ENCODE results near the gene PDZK1IP1. TPM values are rescaled to one million over a fixed set of nuclear protein-coding genes. Genes with fewer than 3 reads are reported as not detected.

Gene PDZK1IP1
- total RNA-seq, result not detected

- ChIA-PET CTCF (interaction anchor here (1.2 kb wide), 1 partner anchor 11 kb away, joined by 5 read pairs; no protein-coding TSS in a partner anchor), POLR2A (interaction anchor here (0.5 kb wide), 1 partner anchor 429 kb away, joined by 4 read pairs; no protein-coding TSS in a partner anchor)
These were observed at the start of gene PDZK1IP1 for GRCh38 chr1:47189844-47190508. Gene PDZK1IP1 (minus strand): TSS chr1:47190036. CDS start chr1:47189932, 104 bp downstream.

- CTCF ChIA-PET, result no interaction called here
- POLR2A ChIA-PET, result no interaction called here
These were observed 49.2 kb upstream of the PDZK1IP1 start for GRCh38 chr1:47238935-47239592.

GRCh38 chr1:47235806-47236205 is 46.0 kb upstream of the PDZK1IP1 start:
- POLR2A ChIA-PET, result no interaction called here
- CTCF ChIA-PET, result no interaction called here

- ChIA-PET CTCF (no interaction called here), POLR2A (no interaction called here)
These were observed 45.4 kb upstream of the PDZK1IP1 start for GRCh38 chr1:47235241-47235681.

- ChIA-PET CTCF (interaction anchor here (1.7 kb wide), 1 partner anchor 40 kb away, joined by 5 read pairs; no protein-coding TSS in a partner anchor), POLR2A (no interaction called here)
These were observed 43.4 kb upstream of the PDZK1IP1 start for GRCh38 chr1:47233186-47233585.

- ChIA-PET POLR2A (no interaction called here), CTCF (interaction anchor here (1.7 kb wide), 1 partner anchor 39 kb away, joined by 5 read pairs; no protein-coding TSS in a partner anchor)
These were observed 42.5 kb upstream of the PDZK1IP1 start, which contains the start of gene TAL1 for GRCh38 chr1:47232187-47232874. Gene TAL1 (minus strand): TSS chr1:47232225. CDS start chr1:47225888, 6,337 bp downstream.

- CTCF ChIA-PET, result interaction anchor here (1.7 kb wide), 1 partner anchor 38 kb away, joined by 5 read pairs; no protein-coding TSS in a partner anchor
- POLR2A ChIA-PET, result no interaction called here
These were observed 41.7 kb upstream of the PDZK1IP1 start for GRCh38 chr1:47231301-47232186.

- CTCF ChIA-PET, result no interaction called here
- POLR2A ChIA-PET, result no interaction called here
These were observed 41.0 kb upstream of the PDZK1IP1 start for GRCh38 chr1:47230692-47231300.

GRCh38 chr1:47229886-47230691 is 40.3 kb upstream of the PDZK1IP1 start:
- CTCF ChIA-PET, result no interaction called here
- POLR2A ChIA-PET, result no interaction called here

GRCh38 chr1:47229031-47229885 is 39.4 kb upstream of the PDZK1IP1 start:
- CTCF ChIA-PET, result no interaction called here
- POLR2A ChIA-PET, result no interaction called here

GRCh38 chr1:47228644-47229030 is 38.8 kb upstream of the PDZK1IP1 start:
- ChIA-PET CTCF (no interaction called here), POLR2A (no interaction called here)

GRCh38 chr1:47227341-47228232 is 37.8 kb upstream of the PDZK1IP1 start:
- CTCF ChIA-PET, result interaction anchor here (0.9 kb wide), 1 partner anchor 48 kb away, joined by 4 read pairs; no protein-coding TSS in a partner anchor

GRCh38 chr1:47226839-47227215 is 37.0 kb upstream of the PDZK1IP1 start:
- ChIA-PET POLR2A (no interaction called here), CTCF (interaction anchor here (0.9 kb wide), 1 partner anchor 47 kb away, joined by 4 read pairs; no protein-coding TSS in a partner anchor)

More at GRCh38 chr1:47227341-47228232, 37.8 kb upstream of the PDZK1IP1 start:
- POLR2A ChIA-PET, result no interaction called here

- ChIA-PET POLR2A (no interaction called here), CTCF (interaction anchor here (0.9 kb wide), 1 partner anchor 47 kb away, joined by 4 read pairs; no protein-coding TSS in a partner anchor)
These were observed 36.4 kb upstream of the PDZK1IP1 start for GRCh38 chr1:47226121-47226838.

GRCh38 chr1:47225430-47226100 is 35.7 kb upstream of the PDZK1IP1 start:
- CTCF ChIA-PET, result no interaction called here
- POLR2A ChIA-PET, result no interaction called here
